Measurements from ENCODE around the gene SMIM5.

DNA sequence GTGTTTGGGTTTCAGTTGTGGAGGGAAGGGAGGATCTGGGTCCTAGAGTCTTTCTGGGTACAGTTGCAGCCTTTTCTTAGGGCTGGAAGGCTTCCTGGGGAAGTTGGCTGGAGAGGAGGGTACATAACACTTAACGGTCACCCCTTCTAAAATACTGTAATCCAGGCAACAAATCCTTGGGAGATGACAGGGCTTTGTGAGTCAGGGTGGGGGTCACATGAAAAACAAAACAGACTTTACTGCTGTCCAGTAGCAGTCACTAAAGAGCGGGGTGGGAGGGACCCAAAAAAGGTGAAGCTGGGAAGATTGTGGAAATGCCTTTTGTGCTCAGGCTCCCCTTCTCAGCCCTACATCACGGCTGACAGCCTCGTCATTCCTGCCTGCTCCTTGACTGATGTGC, 40.3 kb downstream of the SMIM5 start:
- TF ChIP-seq CTCF (conservative IDR thresholded peaks at IDR 0.05; ENCODE audit: low read length) (no peak), EZH2phosphoT487 (IDR thresholded peaks at IDR 0.05; ENCODE audit: borderline replicate concordance, low read depth, low read length) (no peak)

Data from OCI-LY7 (cell line).